NCI-H1417 treated with DMSO at 0.1 percent for 48 hours (cell line): ENCODE data around the gene CD2.

Experiments used
- DNase-seq: peaks from one replicate; lab custom pipeline; 2025; lab: John Stamatoyannopoulos, UW

Gene CD2, protein sequence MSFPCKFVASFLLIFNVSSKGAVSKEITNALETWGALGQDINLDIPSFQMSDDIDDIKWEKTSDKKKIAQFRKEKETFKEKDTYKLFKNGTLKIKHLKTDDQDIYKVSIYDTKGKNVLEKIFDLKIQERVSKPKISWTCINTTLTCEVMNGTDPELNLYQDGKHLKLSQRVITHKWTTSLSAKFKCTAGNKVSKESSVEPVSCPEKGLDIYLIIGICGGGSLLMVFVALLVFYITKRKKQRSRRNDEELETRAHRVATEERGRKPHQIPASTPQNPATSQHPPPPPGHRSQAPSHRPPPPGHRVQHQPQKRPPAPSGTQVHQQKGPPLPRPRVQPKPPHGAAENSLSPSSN

GRCh38 chr1:116754198-116754977, at the start of gene CD2:
TSS of gene CD2 (plus strand) at chr1:116754430. CDS start at chr1:116754493, 63 bp downstream.
- no peak for DNase-seq

DNA sequence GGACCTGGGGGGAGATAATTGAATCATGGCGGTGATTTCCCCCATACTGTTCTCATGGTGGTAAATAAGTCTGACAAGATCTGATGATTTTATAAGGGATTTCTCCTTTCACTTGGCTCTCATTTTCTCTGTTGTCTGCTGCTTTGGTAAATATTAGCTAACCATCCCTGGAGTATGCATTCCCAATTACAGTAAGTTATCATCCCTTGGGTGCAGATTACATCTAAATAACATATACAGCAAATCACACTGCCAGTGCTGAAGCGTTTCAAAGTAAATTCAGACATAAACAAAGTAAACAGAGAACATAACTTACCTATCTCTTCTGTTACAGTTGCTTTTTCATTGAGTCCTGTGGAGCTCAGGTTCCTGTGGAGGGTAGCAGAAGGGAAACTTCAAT, 48.1 kb upstream of the CD2 start:
- DNase-seq: no peak

DNA sequence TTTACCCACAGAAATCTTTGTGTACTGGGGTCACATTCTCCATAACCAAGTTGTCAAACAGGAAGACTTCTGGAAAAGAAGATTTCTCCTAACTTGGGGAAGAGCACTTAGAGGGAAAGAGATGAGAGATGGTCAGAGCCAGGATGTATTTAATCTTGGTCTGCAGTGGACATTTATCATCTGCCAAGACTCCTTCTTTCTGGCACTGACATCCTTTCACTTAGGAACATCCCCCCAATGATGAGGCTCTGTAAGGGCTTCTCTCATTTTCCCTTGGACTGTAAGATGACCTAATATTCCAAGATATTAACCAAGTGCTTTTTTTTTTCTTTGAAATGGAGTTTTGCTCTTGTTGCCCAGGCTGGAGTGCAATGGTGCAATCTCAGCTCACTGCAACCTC, 47.4 kb upstream of the CD2 start:
- DNase-seq: no peak

DNA sequence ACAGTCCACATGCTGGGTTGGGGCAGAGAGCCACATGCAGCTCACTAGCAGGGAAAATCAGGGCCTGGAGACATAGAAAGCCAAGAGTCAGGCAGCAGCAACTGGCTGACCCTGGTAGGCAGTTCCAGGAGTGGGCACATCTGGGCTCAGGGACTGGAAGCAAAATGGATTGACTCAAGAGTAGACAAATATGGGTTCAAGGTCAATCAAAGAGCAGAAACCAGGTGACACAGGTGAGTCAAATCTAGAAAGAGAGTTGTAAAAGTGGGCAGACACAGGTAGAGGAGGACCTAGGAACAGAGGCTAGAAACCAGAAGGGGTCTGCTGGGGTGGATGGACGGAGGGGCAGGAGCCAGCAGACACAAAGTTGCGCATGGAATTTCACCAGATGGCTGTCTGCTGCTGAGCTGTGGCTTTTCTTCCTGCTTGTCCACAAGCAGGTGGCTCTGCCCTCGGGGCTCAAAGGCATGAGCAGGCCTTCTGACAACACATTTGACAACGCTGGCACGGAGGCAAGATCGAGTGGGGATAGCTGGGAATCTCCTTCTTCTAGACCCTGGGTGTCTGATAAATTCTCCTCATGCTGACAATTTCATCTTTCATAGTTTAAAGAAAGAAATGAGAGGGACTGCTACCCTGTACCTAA, 45.9 kb upstream of the CD2 start:
- DNase-seq: no peak

DNA sequence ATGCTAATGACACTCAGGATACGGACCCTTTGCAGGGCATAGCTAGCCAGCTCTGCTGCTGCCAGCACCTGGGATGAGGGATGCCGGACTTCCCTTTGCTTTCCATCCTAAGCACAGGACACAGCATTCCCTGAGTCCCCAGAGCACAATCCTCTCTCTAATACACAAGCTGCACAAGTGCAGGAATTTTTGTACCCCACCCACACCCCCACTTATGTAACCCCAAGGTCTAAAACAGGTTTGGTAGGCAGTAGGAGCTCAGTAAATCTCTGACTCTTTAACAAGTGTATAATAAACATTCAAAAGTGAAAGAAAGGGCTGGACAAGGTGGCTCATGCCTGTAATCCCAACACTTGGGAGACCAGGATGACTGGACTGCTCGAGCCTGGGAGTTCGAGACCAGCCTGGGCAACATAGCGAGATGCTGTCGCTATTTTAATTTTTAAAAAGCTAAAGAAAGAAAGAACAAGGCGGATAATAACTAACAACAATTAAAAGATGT, 44.5 kb upstream of the CD2 start:
- DNase-seq: no peak

DNA sequence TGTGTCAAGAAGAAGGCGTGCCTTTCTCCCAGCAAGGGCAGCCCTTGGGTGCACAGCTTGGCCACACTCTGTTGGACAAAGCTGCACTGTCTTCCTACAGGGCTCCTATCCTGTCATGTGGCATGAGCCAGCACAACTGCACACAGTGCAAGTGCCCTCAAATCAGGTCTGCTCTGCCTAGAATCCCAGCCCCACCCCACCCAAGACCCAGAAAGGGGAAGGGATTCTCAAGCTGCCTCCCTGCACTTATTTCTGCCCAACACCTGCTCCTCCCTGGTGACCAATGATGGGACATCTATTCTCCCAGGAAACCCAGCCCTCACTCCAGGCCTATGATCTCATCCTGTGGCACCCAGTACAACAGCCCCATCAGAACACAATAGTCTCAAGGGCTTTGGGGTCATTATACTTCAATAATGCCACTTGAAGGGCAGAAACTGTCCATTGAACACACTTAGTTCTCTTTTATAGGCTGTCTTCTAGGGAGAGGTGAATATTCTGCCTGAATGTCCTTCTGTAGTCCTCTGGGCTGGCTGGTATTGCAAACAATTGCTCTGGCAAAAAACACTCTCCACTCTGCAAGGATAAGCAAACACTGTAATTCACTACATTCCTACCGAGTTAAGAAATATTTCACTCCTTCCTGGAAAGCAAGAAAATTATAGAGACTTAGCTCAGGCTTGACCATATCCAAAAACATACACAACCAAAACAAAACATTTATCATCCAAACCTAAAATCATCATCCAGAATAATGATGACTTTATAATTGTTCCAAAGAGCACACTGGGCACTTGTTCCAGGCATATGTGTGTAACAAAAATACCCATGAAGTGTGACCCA, 43.6 kb upstream of the CD2 start:
- peak; percentile 7 for DNase-seq

- no peak for DNase-seq
Measured at GRCh38 chr1:116711263-116711840, 42.9 kb upstream of the CD2 start.

DNA sequence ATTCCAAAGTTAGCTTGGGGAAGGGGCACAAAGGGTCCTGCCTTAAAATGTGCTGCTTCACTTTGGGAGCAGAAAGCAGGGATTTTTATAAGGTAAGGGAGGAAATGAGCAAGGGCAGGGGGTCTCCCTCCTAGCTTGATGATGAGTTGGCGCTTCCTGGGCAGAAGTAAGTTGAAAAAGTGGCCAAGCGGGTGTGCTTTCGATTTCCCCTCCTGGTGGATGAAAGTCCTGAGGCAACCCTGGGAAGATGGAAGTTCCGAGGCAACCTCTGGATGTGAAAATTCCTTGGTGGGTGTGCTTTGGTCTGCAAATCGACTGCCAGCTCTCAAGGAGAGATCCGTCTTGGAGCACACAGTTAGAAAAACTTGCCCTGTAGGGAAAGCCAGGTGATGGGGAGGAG, 41.7 kb upstream of the CD2 start:
- no peak for DNase-seq

- DNase-seq: no peak
Measured at GRCh38 chr1:116713474-116713873, 40.8 kb upstream of the CD2 start.

DNA sequence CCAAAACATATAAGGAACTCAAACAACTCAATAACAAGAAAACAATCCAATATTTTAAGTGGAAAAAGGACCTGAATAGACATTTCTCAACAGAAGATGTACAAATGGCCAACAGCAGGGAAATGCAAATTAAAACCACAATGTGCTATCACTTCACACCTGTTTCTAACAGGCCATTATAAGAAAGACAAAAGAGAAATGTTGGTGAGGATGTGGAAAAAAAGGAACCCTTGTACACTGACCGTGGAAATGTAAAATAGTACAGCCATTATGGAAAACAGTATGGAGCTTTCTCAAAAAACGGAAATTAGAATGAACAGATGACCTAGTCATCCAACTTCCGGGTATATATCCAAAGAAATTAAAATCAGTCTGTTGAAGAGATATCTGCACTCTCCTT, 37.8 kb upstream of the CD2 start:
- DNase-seq: no peak

- no peak for DNase-seq
Measured at GRCh38 chr1:116717318-116717717, 36.9 kb upstream of the CD2 start.

GRCh38 chr1:116720364-116721038, 33.7 kb upstream of the CD2 start:
- no peak for DNase-seq

DNA sequence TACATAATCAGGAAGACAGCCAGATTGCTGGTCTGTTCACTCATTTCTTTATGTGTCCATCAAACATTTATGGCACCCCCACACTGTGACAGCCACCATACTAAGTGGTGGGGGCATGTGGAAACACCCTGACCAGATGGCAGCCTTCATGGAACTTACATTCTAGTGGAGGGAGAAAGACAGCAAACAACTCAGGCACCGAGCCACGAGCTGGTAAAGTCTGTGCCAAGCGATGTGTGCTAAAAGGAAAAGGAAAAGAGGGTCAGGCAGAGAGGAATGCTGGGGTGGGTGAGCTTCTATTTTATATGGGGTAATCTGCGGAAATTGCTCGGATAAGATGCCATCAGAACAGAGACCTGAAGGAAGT, 33.2 kb upstream of the CD2 start:
- DNase-seq: no peak

GRCh38 chr1:116721451-116722007, 32.7 kb upstream of the CD2 start:
- DNase-seq: no peak

DNA sequence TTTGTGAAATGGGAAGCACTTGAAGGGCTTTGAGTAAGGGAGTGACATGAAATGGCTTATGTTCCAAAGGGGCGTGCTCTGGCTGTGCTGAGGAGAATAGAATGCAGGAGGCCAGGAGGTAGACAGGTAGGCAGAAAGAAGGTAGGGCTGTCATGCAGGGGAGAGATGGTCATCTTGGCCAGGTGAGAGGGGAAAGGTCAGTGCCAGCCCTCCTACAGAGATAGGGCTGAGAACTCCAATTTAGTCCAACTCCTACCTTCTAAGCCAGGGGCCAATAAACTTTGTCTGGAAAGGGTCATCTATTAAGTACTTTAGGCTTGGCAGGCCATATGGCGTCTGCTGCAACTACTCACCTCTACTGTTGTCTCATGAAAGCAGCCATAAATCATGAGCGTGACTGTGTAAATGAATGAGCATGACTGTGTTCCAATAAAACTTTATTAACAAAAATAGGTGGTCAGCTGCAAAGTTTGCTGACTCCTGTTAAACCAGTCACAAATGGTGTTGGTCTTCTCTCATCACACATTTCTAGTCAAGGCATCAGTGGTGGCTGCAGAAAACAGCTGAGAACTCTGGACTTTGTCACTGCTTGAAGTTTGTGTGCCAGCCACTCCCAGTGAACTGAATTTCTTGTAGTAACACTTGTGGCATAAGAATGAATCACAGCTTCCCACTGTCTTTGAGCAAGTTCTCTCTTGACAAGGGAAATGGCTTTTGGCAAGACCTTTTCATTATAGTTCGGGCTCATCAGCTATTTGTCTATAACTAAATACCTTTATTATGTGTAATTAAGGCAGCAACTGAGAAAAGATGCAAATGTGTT, 32.0 kb upstream of the CD2 start:
- no peak for DNase-seq

DNA sequence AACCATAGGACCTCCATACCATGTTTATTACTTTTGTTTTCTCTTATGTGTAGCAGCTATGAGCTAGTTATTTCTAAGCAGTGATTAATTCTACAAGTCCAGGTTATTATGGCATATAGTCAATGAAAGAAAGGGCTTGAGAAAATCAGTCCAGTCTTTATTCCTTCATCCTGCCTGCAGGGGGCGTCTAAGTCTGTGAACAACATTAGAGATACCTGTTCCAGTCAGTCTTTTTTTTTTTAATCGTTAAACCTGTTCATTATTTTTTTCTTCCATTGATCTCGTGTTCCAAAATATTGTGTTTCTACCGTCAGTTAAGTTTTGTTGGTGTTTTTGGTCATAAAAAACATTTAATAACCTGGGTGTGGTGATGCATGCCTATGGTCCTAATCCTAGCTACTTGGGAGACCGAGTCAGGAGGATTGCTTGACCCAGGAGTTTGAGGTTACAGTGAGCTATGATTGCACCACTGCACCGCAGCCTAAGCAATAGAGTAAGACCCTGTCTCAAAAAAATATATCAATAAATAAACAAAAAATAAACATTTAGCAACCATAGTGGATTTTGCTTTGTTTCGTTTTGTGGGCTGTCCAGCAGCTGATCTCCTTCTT, 29.4 kb upstream of the CD2 start:
- DNase-seq: peak; percentile 30

DNA sequence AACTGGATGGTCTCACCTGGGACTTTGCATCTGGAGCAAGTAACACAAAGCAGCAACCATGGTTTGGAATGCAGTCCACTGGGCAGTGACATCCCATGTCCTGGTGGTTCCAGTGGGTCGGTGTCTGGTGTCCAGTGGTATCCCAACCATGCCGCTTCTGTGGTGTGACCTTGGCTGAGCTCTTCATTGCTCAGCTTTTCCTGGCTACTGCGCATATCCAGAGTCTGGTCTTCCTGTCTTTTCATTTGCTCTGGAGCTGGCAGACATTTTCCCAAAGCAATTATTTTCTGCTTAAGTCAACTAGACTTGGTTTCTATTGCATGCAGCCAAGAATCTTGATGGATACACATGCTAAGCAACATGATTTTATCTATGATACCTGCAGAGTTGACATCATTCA, 28.4 kb upstream of the CD2 start:
- DNase-seq: no peak

- no peak for DNase-seq
Measured at GRCh38 chr1:116726872-116727820, 27.1 kb upstream of the CD2 start.
